Epithelial cell of proximal tubule (primary cell): ENCODE data around the gene AUH. TPM values are rescaled to one million over a fixed set of nuclear protein-coding genes. Genes with fewer than 3 reads are reported as not detected.

Experiments
- DNase-seq: peaks from one replicate; pipeline ENCODE4 v3.0.0-alpha.2; 2011; ENCODE audit warnings: low read depth
- H3K4me3 ChIP-seq: 2 replicates; pipeline ENCODE4 v1.5.1; 2011; ENCODE audit warnings: low read depth, mild to moderate bottlenecking, low read length
- total RNA-seq: library from RNA; depleted of rRNA; stranded (reverse); fragments of >200 nt; gene quantifications from 2 replicates; pipeline ENCODE4 v1.2.3, GENCODE V29; 2015
- TF ChIP-seq, protein P1 (sequence below): conservative IDR thresholded peaks from 2 replicates; pipeline ENCODE4 v1.5.1; 2012; ENCODE audit warnings: low read depth, mild to moderate bottlenecking, low read length

AUH gene
- total RNA-seq, 1 donor from 2014 or later: 16.8 TPM

GRCh38 chr9:91256235-91256634 lies 105.5 kb downstream of the AUH start:
- TF ChIP-seq, protein P1, sequence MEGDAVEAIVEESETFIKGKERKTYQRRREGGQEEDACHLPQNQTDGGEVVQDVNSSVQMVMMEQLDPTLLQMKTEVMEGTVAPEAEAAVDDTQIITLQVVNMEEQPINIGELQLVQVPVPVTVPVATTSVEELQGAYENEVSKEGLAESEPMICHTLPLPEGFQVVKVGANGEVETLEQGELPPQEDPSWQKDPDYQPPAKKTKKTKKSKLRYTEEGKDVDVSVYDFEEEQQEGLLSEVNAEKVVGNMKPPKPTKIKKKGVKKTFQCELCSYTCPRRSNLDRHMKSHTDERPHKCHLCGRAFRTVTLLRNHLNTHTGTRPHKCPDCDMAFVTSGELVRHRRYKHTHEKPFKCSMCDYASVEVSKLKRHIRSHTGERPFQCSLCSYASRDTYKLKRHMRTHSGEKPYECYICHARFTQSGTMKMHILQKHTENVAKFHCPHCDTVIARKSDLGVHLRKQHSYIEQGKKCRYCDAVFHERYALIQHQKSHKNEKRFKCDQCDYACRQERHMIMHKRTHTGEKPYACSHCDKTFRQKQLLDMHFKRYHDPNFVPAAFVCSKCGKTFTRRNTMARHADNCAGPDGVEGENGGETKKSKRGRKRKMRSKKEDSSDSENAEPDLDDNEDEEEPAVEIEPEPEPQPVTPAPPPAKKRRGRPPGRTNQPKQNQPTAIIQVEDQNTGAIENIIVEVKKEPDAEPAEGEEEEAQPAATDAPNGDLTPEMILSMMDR: no peak
- DNase-seq: no peak
- H3K4me3 ChIP-seq: no peak overlapping the region

- H3K4me3 ChIP-seq: no peak overlapping the region
- DNase-seq: no peak
- TF ChIP-seq, protein P1: no peak
These were observed 106.4 kb downstream of the AUH start for GRCh38 chr9:91255327-91255726.

DNA sequence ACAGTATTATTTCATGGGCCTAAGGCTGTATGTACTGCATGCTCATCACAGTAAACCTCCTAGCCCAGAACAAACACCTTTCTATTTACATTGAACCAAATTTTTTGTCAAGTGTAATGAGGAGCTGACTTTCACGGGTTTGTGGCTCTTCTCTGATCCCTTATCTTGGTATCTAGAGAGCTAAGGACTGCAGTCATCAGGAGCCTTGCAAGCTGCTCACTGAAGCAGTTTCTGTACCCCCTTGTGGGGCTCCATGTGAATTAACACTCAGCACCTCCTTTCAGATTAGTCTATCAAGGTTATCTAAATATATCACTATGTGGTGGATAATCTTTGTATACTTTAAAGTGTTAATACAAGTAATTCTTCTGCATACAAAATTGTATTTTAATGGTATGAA lies 108.2 kb downstream of the AUH start:
- H3K4me3 ChIP-seq: no peak overlapping the region
- DNase-seq: no peak
- TF ChIP-seq, protein P1: no peak

DNA sequence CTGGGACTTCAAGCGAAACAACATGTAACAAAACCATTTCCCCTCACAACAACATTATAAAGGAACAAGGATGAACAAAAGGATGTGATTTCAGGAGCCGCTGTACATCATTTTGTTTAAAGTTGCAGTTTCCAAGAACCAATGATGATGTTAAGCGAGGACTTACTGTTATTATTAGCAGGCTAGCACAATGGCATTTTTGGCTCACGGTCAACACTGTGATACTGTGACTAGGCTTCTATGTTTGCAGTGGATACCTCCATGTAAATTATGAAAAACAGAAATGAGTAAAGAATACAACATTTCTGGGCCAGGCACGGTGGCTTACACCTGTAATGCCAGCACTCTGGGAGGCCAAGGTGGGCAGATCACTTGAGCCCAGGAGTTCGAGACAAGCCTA lies 113.0 kb downstream of the AUH start:
- TF ChIP-seq, protein P1: no peak
- no peak overlapping the region for H3K4me3 ChIP-seq

DNA sequence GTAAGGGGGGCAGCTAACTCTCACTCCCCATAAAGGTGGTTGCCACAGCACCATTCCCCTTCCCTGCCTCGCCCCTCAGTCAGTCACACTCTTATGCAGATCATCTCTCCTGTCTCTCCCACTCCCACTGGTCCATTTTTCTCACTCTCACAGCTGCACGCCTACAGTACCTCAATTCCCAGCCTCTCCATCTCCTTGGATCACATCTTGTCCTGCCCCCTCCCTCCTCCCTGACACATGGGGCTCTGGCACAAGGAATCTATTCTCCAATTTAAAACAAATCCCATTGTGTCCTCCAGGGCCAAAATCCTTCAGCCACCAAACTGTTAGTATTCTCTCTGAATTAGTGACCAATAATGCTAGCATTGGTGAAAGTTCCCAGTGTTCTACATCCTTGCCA lies 114.4 kb downstream of the AUH start:
- TF ChIP-seq, protein P1: no peak
- no peak for DNase-seq
- no peak overlapping the region for H3K4me3 ChIP-seq

More for the DNA sequence above, 113.0 kb downstream of the AUH start:
- DNase-seq: no peak

- DNase-seq: no peak
These were observed 114.9 kb downstream of the AUH start for GRCh38 chr9:91246846-91247245.

More at GRCh38 chr9:91246846-91247245, 114.9 kb downstream of the AUH start:
- no peak overlapping the region for H3K4me3 ChIP-seq
- TF ChIP-seq, protein P1: no peak
